ENCODE measurements around the gene OTOG.

DNA sequence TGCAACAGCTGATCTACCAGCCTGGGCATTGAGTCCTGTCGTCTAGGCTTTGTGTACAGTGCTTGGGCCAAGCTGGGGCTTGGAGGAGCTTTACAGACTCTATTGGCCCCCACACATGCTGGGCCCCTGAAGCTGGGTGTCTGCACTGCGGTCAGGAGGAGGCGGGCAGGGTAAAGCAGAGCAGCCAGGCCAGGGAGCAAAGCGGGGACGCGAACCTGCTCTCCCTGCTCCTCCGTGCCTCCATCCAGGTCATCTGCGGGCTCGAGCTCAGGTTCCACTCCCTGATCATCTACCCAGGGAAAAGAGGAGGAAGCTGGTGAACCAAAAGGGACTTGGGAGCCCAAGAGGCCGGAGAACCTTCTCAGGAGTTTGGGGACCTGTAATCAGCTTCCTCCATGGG is 29.9 kb upstream of the OTOG start:
- TF ChIP-seq EZH2 (IDR thresholded peaks at IDR 0.05; ENCODE audit: borderline replicate concordance, insufficient read depth, low read depth, low read length, poor library complexity, severe bottlenecking), result no peak
- TF ChIP-seq, protein P1, sequence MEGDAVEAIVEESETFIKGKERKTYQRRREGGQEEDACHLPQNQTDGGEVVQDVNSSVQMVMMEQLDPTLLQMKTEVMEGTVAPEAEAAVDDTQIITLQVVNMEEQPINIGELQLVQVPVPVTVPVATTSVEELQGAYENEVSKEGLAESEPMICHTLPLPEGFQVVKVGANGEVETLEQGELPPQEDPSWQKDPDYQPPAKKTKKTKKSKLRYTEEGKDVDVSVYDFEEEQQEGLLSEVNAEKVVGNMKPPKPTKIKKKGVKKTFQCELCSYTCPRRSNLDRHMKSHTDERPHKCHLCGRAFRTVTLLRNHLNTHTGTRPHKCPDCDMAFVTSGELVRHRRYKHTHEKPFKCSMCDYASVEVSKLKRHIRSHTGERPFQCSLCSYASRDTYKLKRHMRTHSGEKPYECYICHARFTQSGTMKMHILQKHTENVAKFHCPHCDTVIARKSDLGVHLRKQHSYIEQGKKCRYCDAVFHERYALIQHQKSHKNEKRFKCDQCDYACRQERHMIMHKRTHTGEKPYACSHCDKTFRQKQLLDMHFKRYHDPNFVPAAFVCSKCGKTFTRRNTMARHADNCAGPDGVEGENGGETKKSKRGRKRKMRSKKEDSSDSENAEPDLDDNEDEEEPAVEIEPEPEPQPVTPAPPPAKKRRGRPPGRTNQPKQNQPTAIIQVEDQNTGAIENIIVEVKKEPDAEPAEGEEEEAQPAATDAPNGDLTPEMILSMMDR (IDR thresholded peaks at IDR 0.05), result no peak
